ENCODE results near the gene INF2. TPM values are rescaled to one million over a fixed set of nuclear protein-coding genes. Genes with fewer than 3 reads are reported as not detected.

The INF2 gene
- total and polyA plus RNA-seq, 4 donors: 13.1 to 51.6 (median 25.5) TPM

DNA sequence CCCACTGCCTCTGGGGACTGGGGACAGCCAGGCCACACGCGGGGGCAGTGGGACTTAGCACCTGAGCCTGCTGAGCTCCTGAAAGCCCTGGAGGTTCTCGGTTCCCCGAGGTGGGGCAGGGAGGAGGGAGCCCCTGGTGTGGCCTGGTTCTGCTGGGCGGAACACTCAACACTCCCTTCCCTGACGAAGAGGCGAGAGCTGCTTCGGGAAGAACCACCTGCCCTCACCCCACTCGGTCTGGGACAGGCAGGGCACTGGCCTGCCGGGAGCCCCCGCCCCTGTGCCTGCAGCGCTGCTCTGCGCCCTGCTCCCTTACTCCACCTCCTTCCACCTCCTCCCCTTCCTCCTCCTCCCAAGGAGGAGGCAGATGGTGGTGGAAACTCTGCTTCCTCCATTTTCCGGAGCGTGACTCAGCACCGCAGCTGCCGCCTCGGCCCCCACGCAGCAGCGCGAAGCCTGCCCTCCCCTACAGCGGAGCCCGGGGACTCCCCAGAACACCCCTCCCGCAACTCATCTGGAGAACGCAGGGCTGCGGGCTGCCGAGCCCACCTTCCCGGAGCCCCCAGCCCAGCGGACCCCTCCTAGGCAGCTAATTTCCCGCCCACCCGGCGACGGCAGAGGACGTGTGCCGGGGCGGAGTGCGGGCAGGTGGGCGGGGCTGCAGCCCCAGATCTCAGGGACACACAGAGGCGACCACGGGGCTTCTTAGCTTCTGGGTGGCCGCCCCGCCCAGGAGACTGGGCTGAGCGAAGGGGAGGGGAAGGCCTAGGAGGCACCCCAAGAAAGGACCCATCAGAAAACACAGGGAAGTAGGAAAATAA, 11.7 kb upstream of the INF2 start:
- DNase-seq (ENCODE audit: low spot score): peak; percentile 63
- Histone ChIP-seq H3K27me3 (ENCODE audit: control insufficient read depth in 4 of 4, insufficient read depth in 4 of 4, low read length in 3 of 4) (no peaks in the 10 kb centered on the region), H3K4me1 (ENCODE audit: control insufficient read depth in 4 of 4, insufficient read depth in 4 of 4, low read length in 3 of 4) (peaks cover 21 to 40% (median 32%) of the 10 kb centered on the region in 4 donors), H3K9me3 (ENCODE audit: control insufficient read depth in 4 of 4, low read length in 3 of 4) (no peaks in the 10 kb centered on the region), H3K27ac (ENCODE audit: low read depth in 1 of 2, low read length in 2 of 2) (peak overlapping the region; percentile 18 to 63), H3K36me3 (ENCODE audit: control insufficient read depth in 4 of 4, insufficient read depth in 3 of 4, low read depth in 1 of 4, low read length in 3 of 4) (no peaks in the 10 kb centered on the region), H3K9ac (ENCODE audit: low read depth in 1 of 2, low read length in 2 of 2) (peak overlapping the region in 1 of 2 donors; percentile 56), H3K4me3 (ENCODE audit: low read depth in 1 of 3, low read length in 3 of 3) (peak overlapping the region; percentile 2 to 44 (median 42))
- 11% methylated on average over 43 of the region's 43 CpGs for WGBS
- TF ChIP-seq SP1 (IDR thresholded peaks at IDR 0.05) (peak; percentile 14), RXRA (IDR thresholded peaks at IDR 0.05) (no peak), GABPA (IDR thresholded peaks at IDR 0.05 in 1 of 2, conservative IDR thresholded peaks at IDR 0.05 in 1 of 2) (no peak), HNF4A (conservative IDR thresholded peaks at IDR 0.05) (no peak), YY1 (IDR thresholded peaks at IDR 0.05) (peak; percentile 78)

DNA sequence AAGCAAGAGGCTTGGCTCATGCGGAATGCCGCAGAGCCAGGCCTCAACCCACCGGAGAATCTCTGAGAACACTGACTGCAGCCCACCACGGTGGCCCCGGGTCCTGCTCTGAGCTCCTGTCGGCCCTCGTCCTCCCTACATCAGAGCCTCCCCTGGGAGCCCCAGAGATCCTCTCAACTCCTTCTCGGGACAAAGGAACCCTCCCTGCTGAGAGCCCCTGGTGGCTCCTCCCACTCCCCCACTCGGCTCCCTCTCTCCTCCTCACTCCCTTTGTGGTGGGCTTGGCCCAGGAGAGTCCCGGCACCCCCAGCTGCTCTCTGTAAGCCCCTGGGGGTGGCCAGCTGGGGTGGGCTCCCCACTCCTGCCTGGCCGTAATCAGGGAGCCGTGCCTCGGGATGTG, 11.1 kb upstream of the INF2 start:
- H3K4me3 ChIP-seq (ENCODE audit: low read depth in 1 of 3, low read length in 3 of 3): no peak overlapping the region
- no peaks in the 10 kb centered on the region for H3K36me3 ChIP-seq (ENCODE audit: control insufficient read depth in 4 of 4, insufficient read depth in 3 of 4, low read depth in 1 of 4, low read length in 3 of 4)
- 63% methylated on average over 13 of the region's 13 CpGs for WGBS
- no peak for DNase-seq (ENCODE audit: low spot score)
- peak overlapping the region; percentile 18 to 63 for H3K27ac ChIP-seq (ENCODE audit: low read depth in 1 of 2, low read length in 2 of 2)
- no peaks in the 10 kb centered on the region for H3K27me3 ChIP-seq (ENCODE audit: control insufficient read depth in 4 of 4, insufficient read depth in 4 of 4, low read length in 3 of 4)
- H3K4me1 ChIP-seq (ENCODE audit: control insufficient read depth in 4 of 4, insufficient read depth in 4 of 4, low read length in 3 of 4): peaks cover 21 to 40% (median 32%) of the 10 kb centered on the region in 4 donors
- TF ChIP-seq NR2F2 (IDR thresholded peaks at IDR 0.05) (no peak), SP1 (IDR thresholded peaks at IDR 0.05) (no peak), TAF1 (conservative IDR thresholded peaks at IDR 0.05) (no peak), EGR1 (IDR thresholded peaks at IDR 0.05; ENCODE audit: low read depth in 2 of 2) (no peak), JUND (IDR thresholded peaks at IDR 0.05) (no peak), RAD21 (IDR thresholded peaks at IDR 0.05) (no peak)
- H3K9ac ChIP-seq (ENCODE audit: low read depth in 1 of 2, low read length in 2 of 2): peak overlapping the region; percentile 3 to 16
- no peaks in the 10 kb centered on the region for H3K9me3 ChIP-seq (ENCODE audit: control insufficient read depth in 4 of 4, low read length in 3 of 4)

DNA sequence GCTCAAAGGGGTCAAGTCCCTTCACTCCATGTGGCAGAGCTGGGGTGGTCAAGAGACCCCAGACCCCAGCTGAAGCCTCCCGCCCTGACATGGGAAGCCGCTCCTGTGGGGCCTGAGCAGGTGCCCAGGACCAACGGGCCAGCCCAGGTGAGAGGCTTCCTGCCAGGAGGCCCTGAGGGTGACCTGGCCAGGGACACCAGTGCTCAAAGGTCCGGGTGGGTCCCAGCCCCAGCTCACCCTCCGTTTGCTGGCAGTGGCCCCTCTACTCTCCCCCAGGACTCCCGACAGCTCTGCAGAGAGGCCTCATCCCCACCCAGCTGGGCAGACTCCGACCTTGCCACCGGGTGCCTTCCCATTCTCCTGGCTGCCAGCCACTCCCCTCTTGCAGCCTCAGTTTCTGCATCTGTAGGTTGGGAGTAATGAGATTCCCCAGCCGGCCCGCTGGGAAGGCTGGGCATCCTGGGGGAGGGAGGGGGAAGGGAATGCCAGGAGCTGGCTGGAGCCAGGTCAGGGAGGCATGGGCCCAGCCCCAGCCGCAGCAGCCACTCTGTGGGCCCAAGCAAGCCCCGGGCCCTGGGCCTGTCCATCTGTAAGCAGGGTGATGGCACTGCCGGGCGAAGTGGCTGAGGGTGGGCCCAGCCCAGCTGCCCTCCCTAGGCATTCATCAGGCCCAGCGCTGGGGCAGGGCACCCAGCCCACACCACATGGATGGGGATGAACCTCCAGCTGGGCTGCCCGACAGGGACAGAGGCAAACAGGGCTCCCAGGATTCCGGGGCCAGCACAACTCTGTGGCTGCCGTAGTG, 10.3 kb upstream of the INF2 start:
- Histone ChIP-seq H3K36me3 (ENCODE audit: control insufficient read depth in 4 of 4, insufficient read depth in 3 of 4, low read depth in 1 of 4, low read length in 3 of 4) (no peaks in the 10 kb centered on the region), H3K27ac (ENCODE audit: low read depth in 1 of 2, low read length in 2 of 2) (no peak overlapping the region), H3K4me3 (ENCODE audit: low read depth in 1 of 3, low read length in 3 of 3) (no peak overlapping the region), H3K27me3 (ENCODE audit: control insufficient read depth in 4 of 4, insufficient read depth in 4 of 4, low read length in 3 of 4) (no peaks in the 10 kb centered on the region), H3K9me3 (ENCODE audit: control insufficient read depth in 4 of 4, low read length in 3 of 4) (no peaks in the 10 kb centered on the region), H3K9ac (ENCODE audit: low read depth in 1 of 2, low read length in 2 of 2) (no peak overlapping the region), H3K4me1 (ENCODE audit: control insufficient read depth in 4 of 4, insufficient read depth in 4 of 4, low read length in 3 of 4) (peaks cover 21 to 40% (median 32%) of the 10 kb centered on the region in 4 donors)
- 91% methylated on average over 18 of the region's 18 CpGs for WGBS
- no peak for TF ChIP-seq YY1 (IDR thresholded peaks at IDR 0.05)
- TF ChIP-seq, protein P1, sequence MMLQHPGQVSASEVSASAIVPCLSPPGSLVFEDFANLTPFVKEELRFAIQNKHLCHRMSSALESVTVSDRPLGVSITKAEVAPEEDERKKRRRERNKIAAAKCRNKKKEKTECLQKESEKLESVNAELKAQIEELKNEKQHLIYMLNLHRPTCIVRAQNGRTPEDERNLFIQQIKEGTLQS (IDR thresholded peaks at IDR 0.05): no peak
- TF ChIP-seq HNF4A (conservative IDR thresholded peaks at IDR 0.05): no peak
- no peak for DNase-seq (ENCODE audit: low spot score)
